Measurements from ENCODE around the gene GC.

DNA sequence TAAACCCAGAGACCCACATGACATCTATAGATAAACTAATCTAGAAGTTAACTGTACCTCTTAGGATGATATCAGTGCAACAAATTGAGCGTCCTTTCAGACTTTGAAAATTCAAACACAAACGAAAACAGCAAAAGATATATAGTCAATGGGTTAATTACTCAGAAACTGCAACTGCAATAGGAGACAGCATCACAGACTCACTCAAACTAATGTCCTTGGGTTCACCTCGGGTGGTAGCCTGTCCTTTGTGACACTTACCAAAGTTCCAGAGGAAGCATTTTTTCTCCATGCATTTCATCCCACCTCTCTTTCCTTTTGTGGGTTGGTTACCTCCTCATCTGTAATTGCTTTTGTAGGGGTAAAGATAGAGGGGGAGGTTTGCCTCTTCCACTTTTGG lies 9.7 kb downstream of the GC start:
- TF ChIP-seq, protein P1, sequence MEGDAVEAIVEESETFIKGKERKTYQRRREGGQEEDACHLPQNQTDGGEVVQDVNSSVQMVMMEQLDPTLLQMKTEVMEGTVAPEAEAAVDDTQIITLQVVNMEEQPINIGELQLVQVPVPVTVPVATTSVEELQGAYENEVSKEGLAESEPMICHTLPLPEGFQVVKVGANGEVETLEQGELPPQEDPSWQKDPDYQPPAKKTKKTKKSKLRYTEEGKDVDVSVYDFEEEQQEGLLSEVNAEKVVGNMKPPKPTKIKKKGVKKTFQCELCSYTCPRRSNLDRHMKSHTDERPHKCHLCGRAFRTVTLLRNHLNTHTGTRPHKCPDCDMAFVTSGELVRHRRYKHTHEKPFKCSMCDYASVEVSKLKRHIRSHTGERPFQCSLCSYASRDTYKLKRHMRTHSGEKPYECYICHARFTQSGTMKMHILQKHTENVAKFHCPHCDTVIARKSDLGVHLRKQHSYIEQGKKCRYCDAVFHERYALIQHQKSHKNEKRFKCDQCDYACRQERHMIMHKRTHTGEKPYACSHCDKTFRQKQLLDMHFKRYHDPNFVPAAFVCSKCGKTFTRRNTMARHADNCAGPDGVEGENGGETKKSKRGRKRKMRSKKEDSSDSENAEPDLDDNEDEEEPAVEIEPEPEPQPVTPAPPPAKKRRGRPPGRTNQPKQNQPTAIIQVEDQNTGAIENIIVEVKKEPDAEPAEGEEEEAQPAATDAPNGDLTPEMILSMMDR (IDR thresholded peaks at IDR 0.05), result no peak
- no peak for TF ChIP-seq POLR2A (IDR thresholded peaks at IDR 0.05)
